K562 (cell line): ENCODE data around the gene SLC38A8.

ENCODE experiments used
- CHD4 ChIP-seq: fragments of 200-600 bp; sonication (generic); IDR thresholded peaks from 3 replicates; pipeline ENCODE4 v1.6.1; 2012; ENCODE audit warnings: low read depth, mild to moderate bottlenecking, mixed read lengths, low read length, inconsistent platforms; ENCODE audit not compliant: insufficient read depth, insufficient replicate concordance, poor library complexity, severe bottlenecking
- ELF4 ChIP-seq: fragments of 450-650 bp; formaldehyde crosslinking; IDR thresholded peaks from 2 replicates; pipeline ENCODE4 v1.4.0; 2022; ENCODE audit warnings: missing genetic modification characterization
- KAT7 ChIP-seq: sonication (generic); formaldehyde crosslinking; IDR thresholded peaks from 2 replicates; pipeline ENCODE4 v1.8.0; 2022; ENCODE audit warnings: missing genetic modification reagents, mild to moderate bottlenecking, borderline replicate concordance
- KDM1A ChIP-seq, 2 experiments: fragments of 450-650 bp; IDR thresholded peaks; 2 replicates each; pipeline ENCODE4 v1.6.1; 2016; ENCODE audit warnings: mild to moderate bottlenecking in 2 of 2
- POLR2A ChIP-seq: fragments of 450-650 bp; conservative IDR thresholded peaks from 2 replicates; pipeline ENCODE4 v1.6.1; 2016
- RBFOX2 ChIP-seq: fragments of 200-400 bp; formaldehyde crosslinking; IDR thresholded peaks from 2 replicates; pipeline ENCODE4 v1.6.1; 2017; ENCODE audit warnings: low read depth, mild to moderate bottlenecking, low read length, moderate library complexity
- XRCC5 ChIP-seq: fragments of 200-400 bp; formaldehyde crosslinking; IDR thresholded peaks from 2 replicates; pipeline ENCODE4 v1.6.1; 2017; ENCODE audit warnings: low read depth, mild to moderate bottlenecking, low read length
- ZFP1 ChIP-seq: fragments of 450-650 bp; formaldehyde crosslinking; IDR thresholded peaks from 2 replicates; pipeline ENCODE4 v1.4.0; 2020; ENCODE audit warnings: mild to moderate bottlenecking, mixed read lengths
- ZNF146 ChIP-seq: IDR thresholded peaks from one replicate; pipeline ENCODE4 v1.6.1; 2018; ENCODE audit warnings: missing compliant biosample characterization; ENCODE audit not compliant: unreplicated experiment
- TF ChIP-seq, protein P1 (sequence below): sonication (generic); formaldehyde crosslinking; IDR thresholded peaks from 2 replicates; pipeline ENCODE4 v1.8.0; 2022; ENCODE audit warnings: missing genetic modification reagents, mild to moderate bottlenecking, borderline replicate concordance
- TF ChIP-seq, protein P2 (sequence below), 3 experiments: fragments of 200-800 bp in 1 of 3; fragments of 250-450 bp in 1 of 3; fragments of 450-650 bp in 1 of 3; sonication (Bioruptor Pico) in 1 of 3; sonication (Bioruptor generic) in 1 of 3; formaldehyde crosslinking in 1 of 3; IDR thresholded peaks; 2 replicates each; pipeline versions ENCODE4 v1.6.1 to v1.8.0; 2016 to 2022; ENCODE audit warnings: mild to moderate bottlenecking in 2 of 3, missing genetic modification characterization in 2 of 3, missing compliant biosample characterization in 1 of 3, moderate library complexity in 1 of 3

DNA sequence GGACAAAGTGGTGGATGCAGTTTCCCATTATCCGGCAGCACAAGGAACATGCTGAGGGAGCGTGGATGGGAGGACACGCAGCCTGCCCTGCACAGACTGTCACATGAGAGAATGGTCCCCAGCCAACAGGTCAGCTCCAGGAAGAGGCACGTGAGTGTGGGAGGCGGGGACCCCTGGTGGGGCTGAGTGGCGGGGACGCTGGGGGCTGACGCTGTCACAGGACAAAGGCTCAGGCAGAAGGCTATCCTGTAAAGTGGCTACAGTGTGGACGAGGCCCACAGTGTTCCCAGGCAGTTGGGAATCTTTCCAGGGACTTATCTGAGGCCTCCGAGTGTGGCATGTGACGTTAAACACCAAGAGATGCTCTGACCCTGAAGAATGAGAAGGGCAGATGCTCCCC lies 43.7 kb upstream of the SLC38A8 start:
- TF ChIP-seq RBFOX2 (no peak), POLR2A (no peak), KDM1A (IDR thresholded peaks at IDR 0.05) (no peak), XRCC5 (no peak), CHD4 (no peak), KAT7 (CRISPR knock-in tag) (no peak), ZNF146 (CRISPR knock-in tag) (no peak), ELF4 (no peak), ZFP1 (CRISPR knock-in tag) (no peak)
- TF ChIP-seq, protein P1, sequence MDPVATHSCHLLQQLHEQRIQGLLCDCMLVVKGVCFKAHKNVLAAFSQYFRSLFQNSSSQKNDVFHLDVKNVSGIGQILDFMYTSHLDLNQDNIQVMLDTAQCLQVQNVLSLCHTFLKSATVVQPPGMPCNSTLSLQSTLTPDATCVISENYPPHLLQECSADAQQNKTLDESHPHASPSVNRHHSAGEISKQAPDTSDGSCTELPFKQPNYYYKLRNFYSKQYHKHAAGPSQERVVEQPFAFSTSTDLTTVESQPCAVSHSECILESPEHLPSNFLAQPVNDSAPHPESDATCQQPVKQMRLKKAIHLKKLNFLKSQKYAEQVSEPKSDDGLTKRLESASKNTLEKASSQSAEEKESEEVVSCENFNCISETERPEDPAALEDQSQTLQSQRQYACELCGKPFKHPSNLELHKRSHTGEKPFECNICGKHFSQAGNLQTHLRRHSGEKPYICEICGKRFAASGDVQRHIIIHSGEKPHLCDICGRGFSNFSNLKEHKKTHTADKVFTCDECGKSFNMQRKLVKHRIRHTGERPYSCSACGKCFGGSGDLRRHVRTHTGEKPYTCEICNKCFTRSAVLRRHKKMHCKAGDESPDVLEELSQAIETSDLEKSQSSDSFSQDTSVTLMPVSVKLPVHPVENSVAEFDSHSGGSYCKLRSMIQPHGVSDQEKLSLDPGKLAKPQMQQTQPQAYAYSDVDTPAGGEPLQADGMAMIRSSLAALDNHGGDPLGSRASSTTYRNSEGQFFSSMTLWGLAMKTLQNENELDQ, result no peak
- TF ChIP-seq, protein P2, sequence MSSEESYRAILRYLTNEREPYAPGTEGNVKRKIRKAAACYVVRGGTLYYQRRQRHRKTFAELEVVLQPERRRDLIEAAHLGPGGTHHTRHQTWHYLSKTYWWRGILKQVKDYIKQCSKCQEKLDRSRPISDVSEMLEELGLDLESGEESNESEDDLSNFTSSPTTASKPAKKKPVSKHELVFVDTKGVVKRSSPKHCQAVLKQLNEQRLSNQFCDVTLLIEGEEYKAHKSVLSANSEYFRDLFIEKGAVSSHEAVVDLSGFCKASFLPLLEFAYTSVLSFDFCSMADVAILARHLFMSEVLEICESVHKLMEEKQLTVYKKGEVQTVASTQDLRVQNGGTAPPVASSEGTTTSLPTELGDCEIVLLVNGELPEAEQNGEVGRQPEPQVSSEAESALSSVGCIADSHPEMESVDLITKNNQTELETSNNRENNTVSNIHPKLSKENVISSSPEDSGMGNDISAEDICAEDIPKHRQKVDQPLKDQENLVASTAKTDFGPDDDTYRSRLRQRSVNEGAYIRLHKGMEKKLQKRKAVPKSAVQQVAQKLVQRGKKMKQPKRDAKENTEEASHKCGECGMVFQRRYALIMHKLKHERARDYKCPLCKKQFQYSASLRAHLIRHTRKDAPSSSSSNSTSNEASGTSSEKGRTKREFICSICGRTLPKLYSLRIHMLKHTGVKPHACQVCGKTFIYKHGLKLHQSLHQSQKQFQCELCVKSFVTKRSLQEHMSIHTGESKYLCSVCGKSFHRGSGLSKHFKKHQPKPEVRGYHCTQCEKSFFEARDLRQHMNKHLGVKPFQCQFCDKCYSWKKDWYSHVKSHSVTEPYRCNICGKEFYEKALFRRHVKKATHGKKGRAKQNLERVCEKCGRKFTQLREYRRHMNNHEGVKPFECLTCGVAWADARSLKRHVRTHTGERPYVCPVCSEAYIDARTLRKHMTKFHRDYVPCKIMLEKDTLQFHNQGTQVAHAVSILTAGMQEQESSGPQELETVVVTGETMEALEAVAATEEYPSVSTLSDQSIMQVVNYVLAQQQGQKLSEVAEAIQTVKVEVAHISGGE (CRISPR knock-in tag; IDR thresholded peaks at IDR 0.05), result no peak
